ENCODE data around the gene GNPDA1. TPM values are rescaled to one million over a fixed set of nuclear protein-coding genes. Genes with fewer than 3 reads are reported as not detected.
"Not testable (repeated sequence)": the region's sequence is repeated elsewhere in the genome, so short reads cannot be mapped to it uniquely, and the experiment has no call there.

The GNPDA1 gene
- total RNA-seq, 4 donors from 2014 or later: 15.0 to 34.4 (median 24.3) TPM

GRCh38 chr5:142038735-142039134 lies 25.9 kb upstream of the GNPDA1 start:
- DNase-seq (ENCODE audit: low spot score in 2 of 2): no peak

GRCh38 chr5:142037599-142037998 lies 24.8 kb upstream of the GNPDA1 start:
- 93% methylated on average over 3 of the region's 3 CpGs for WGBS
- H3K4me1 ChIP-seq; DNase-seq (ENCODE audit: low spot score in 2 of 2); H3K27ac ChIP-seq; H3K36me3 ChIP-seq; H3K27me3 ChIP-seq; H3K9me3 ChIP-seq; H3K4me3 ChIP-seq: not testable (repeated sequence)

More at GRCh38 chr5:142038735-142039134, 25.9 kb upstream of the GNPDA1 start:
- Histone ChIP-seq H3K4me3 (no peak overlapping the region), H3K36me3 (no peaks in the 10 kb centered on the region), H3K27ac (no peak overlapping the region), H3K9me3 (no peaks in the 10 kb centered on the region), H3K4me1 (no peaks in the 10 kb centered on the region), H3K27me3 (no peaks in the 10 kb centered on the region)
- TF ChIP-seq CTCF (IDR thresholded peaks at IDR 0.05): no peak
- TF ChIP-seq EP300 (IDR thresholded peaks at IDR 0.05): no peak
- TF ChIP-seq POLR2A (IDR thresholded peaks at IDR 0.05): no peak
- WGBS: 98% methylated on average over 2 of the region's 2 CpGs

- no peak overlapping the region for H3K4me3 ChIP-seq
- no peaks in the 10 kb centered on the region for H3K36me3 ChIP-seq
- no peaks in the 10 kb centered on the region for H3K27me3 ChIP-seq
- DNase-seq (ENCODE audit: low spot score in 2 of 2): no peak
- no peaks in the 10 kb centered on the region for H3K9me3 ChIP-seq
- no peak overlapping the region for H3K27ac ChIP-seq
- WGBS: 88% methylated on average over 13 of the region's 13 CpGs
- H3K4me1 ChIP-seq: no peaks in the 10 kb centered on the region
- TF ChIP-seq POLR2A (IDR thresholded peaks at IDR 0.05) (no peak), EP300 (IDR thresholded peaks at IDR 0.05) (no peak), CTCF (IDR thresholded peaks at IDR 0.05) (no peak), POLR2AphosphoS5 (IDR thresholded peaks at IDR 0.05) (no peak)
Observed at GRCh38 chr5:142036918-142037317, 24.1 kb upstream of the GNPDA1 start.

GRCh38 chr5:142034994-142035393 lies 22.2 kb upstream of the GNPDA1 start:
- Histone ChIP-seq H3K4me1 (no peaks in the 10 kb centered on the region), H3K27ac (no peak overlapping the region), H3K27me3 (no peaks in the 10 kb centered on the region), H3K36me3 (no peaks in the 10 kb centered on the region), H3K9me3 (no peaks in the 10 kb centered on the region), H3K4me3 (no peak overlapping the region)
- TF ChIP-seq EP300 (IDR thresholded peaks at IDR 0.05) (no peak), CTCF (IDR thresholded peaks at IDR 0.05) (no peak), POLR2AphosphoS5 (IDR thresholded peaks at IDR 0.05) (no peak), POLR2A (IDR thresholded peaks at IDR 0.05) (no peak)
- DNase-seq (ENCODE audit: low spot score in 2 of 2): no peak

GRCh38 chr5:142033632-142034567 lies 21.1 kb upstream of the GNPDA1 start:
- WGBS: 94% methylated on average over 15 of the region's 15 CpGs
- not testable (repeated sequence) for H3K27ac ChIP-seq; H3K4me3 ChIP-seq; H3K9me3 ChIP-seq; H3K27me3 ChIP-seq; H3K36me3 ChIP-seq; DNase-seq (ENCODE audit: low spot score in 2 of 2); H3K4me1 ChIP-seq

GRCh38 chr5:142032747-142033631 lies 20.2 kb upstream of the GNPDA1 start:
- WGBS: 76% methylated on average over 19 of the region's 19 CpGs
- Histone ChIP-seq H3K36me3 (no peaks in the 10 kb centered on the region), H3K4me1 (no peaks in the 10 kb centered on the region), H3K9me3 (no peaks in the 10 kb centered on the region), H3K27ac (no peak overlapping the region), H3K27me3 (no peaks in the 10 kb centered on the region), H3K4me3 (no peak overlapping the region)
- no peak for TF ChIP-seq POLR2AphosphoS5 (IDR thresholded peaks at IDR 0.05)
- TF ChIP-seq EP300 (IDR thresholded peaks at IDR 0.05): no peak
- TF ChIP-seq POLR2A (IDR thresholded peaks at IDR 0.05): no peak
- no peak for TF ChIP-seq CTCF (IDR thresholded peaks at IDR 0.05)
- no peak for DNase-seq (ENCODE audit: low spot score in 2 of 2)

All from suprapubic skin (tissue), 4 donors.